Astrocyte (in vitro differentiated cells and primary cell): Measurements from ENCODE around the gene TELO2.

Source experiments
- EZH2 ChIP-seq: IDR thresholded peaks from 2 replicates; pipeline ENCODE4 v1.6.1; 2012; ENCODE audit warnings: mild to moderate bottlenecking, low read length, inconsistent platforms; ENCODE audit not compliant: insufficient read depth
- TF ChIP-seq, protein P1 (sequence below): IDR thresholded peaks from 2 replicates; pipeline ENCODE4 v1.5.1; 2011; ENCODE audit warnings: low read depth, mild to moderate bottlenecking, inconsistent platforms, low read length, moderate library complexity; ENCODE audit not compliant: insufficient read depth

DNA sequence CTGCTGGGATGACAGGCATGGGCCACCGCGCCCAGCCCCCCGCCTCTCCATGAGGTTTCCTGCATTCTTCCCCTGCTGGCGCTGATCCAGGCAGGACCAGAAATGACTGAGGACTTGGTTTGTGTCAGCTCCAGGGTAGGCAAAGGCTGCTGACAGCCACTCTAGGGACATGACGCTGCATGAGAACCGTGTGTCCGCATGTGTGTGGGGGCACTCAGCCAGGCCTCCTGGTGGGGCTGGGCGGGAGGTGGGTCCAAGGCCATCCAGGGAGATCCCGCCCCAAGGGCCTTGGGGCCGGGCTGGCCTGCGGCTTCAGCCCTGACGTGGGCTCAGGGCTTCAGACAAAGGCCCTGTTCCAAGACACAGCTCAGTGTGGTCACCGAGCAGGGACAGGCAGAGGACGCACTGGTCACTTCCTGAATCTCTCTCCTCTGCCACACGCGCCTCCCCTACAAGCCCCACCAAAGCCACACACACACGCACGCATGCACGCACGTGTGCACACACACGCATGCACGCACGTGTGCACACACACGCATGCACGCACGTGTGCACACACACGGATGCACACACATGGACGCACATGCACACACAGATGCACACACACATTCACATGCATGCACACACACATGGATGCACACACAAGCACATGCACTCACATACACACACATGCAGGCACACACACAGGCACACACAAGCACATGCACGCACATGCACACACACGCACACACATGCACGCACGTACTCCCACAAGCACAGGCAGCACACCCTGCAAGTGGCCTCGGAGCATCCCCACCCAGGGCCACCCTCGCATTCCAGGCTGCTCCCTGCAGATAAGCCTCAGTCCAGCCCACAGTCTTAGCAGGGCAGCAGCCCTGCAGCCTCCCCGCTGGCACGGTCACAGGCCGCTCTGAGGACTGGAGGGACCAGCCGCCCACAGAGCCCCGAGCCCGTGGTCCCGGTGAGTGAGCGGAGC lies 35.0 kb downstream of the TELO2 start:
- TF ChIP-seq, protein P1, sequence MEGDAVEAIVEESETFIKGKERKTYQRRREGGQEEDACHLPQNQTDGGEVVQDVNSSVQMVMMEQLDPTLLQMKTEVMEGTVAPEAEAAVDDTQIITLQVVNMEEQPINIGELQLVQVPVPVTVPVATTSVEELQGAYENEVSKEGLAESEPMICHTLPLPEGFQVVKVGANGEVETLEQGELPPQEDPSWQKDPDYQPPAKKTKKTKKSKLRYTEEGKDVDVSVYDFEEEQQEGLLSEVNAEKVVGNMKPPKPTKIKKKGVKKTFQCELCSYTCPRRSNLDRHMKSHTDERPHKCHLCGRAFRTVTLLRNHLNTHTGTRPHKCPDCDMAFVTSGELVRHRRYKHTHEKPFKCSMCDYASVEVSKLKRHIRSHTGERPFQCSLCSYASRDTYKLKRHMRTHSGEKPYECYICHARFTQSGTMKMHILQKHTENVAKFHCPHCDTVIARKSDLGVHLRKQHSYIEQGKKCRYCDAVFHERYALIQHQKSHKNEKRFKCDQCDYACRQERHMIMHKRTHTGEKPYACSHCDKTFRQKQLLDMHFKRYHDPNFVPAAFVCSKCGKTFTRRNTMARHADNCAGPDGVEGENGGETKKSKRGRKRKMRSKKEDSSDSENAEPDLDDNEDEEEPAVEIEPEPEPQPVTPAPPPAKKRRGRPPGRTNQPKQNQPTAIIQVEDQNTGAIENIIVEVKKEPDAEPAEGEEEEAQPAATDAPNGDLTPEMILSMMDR, result no peak
- no peak for TF ChIP-seq EZH2
